ENCODE results near the gene TUBB. TPM values are rescaled to one million over a fixed set of nuclear protein-coding genes. Genes with fewer than 3 reads are reported as not detected.

The TUBB gene
- total RNA-seq, 4 donors from 2014 or later = 119 to 179 (median 156) TPM

- intact Hi-C loops (cut with DNase I; ENCODE audit: low total_unique reads) = no loop called here
- H3K4me3 ChIP-seq (ENCODE audit: low read depth, poor library complexity, severe bottlenecking) = no peak overlapping the region
- 89% methylated on average over 6 of the region's 6 CpGs for WGBS, 2 donors
- TF ChIP-seq POLR2A (IDR thresholded peaks at IDR 0.05) (no peak), CTCF (IDR thresholded peaks at IDR 0.05) (no peak)
- no peak for DNase-seq (ENCODE audit: low spot score in 2 of 2)
Observed at GRCh38 chr6:30766461-30767157, 46.5 kb downstream of the TUBB start.

- DNase-seq (ENCODE audit: low spot score in 2 of 2) = no peak
- 77 to 79% methylated on average over 9 of the region's 9 CpGs for WGBS, 2 donors
- intact Hi-C loops (cut with DNase I; ENCODE audit: low total_unique reads) = no loop called here
- no peak overlapping the region for H3K4me3 ChIP-seq (ENCODE audit: low read depth, poor library complexity, severe bottlenecking)
- TF ChIP-seq POLR2A (IDR thresholded peaks at IDR 0.05) (no peak), CTCF (IDR thresholded peaks at IDR 0.05) (no peak)
Observed at GRCh38 chr6:30767158-30767943, 47.2 kb downstream of the TUBB start.

GRCh38 chr6:30767944-30768301 lies 47.8 kb downstream of the TUBB start:
- intact Hi-C loops (cut with DNase I; ENCODE audit: low total_unique reads) = no loop called here
- H3K4me3 ChIP-seq (ENCODE audit: low read depth, poor library complexity, severe bottlenecking) = no peak overlapping the region
- DNase-seq (ENCODE audit: low spot score in 2 of 2) = no peak
- 100% methylated on average over 1 of the region's 1 CpG for WGBS, 2 donors
- TF ChIP-seq POLR2A (IDR thresholded peaks at IDR 0.05) (no peak), CTCF (IDR thresholded peaks at IDR 0.05) (no peak)

- intact Hi-C loops (cut with DNase I; ENCODE audit: low total_unique reads) = no loop called here
- DNase-seq (ENCODE audit: low spot score in 2 of 2) = no peak
- TF ChIP-seq CTCF (IDR thresholded peaks at IDR 0.05) (no peak), POLR2A (IDR thresholded peaks at IDR 0.05) (no peak)
- whole genome bisulfite sequencing, 2 donors = 95 to 100% methylated on average over 4 of the region's 4 CpGs
- no peak overlapping the region for H3K4me3 ChIP-seq (ENCODE audit: low read depth, poor library complexity, severe bottlenecking)
Observed at GRCh38 chr6:30768634-30769087, 48.5 kb downstream of the TUBB start.

GRCh38 chr6:30769088-30769852 lies 49.1 kb downstream of the TUBB start:
- intact Hi-C loops (cut with DNase I; ENCODE audit: low total_unique reads) = no loop called here
- no peak for TF ChIP-seq CTCF (IDR thresholded peaks at IDR 0.05)
- TF ChIP-seq POLR2A (IDR thresholded peaks at IDR 0.05) = no peak
- no peak overlapping the region for H3K4me3 ChIP-seq (ENCODE audit: low read depth, poor library complexity, severe bottlenecking)
- WGBS, 2 donors = 29 to 31% methylated on average over 16 of the region's 16 CpGs
- no peak for DNase-seq (ENCODE audit: low spot score in 2 of 2)
